Skeletal muscle tissue (tissue), 4 donors: ENCODE data around the gene AGXT2. TPM values are rescaled to one million over a fixed set of nuclear protein-coding genes. Genes with fewer than 3 reads are reported as not detected.

ENCODE experiments used
- H3K27ac ChIP-seq: one replicate; pipeline ENCODE4 v1.7.0; 2013; ENCODE audit warnings: mild to moderate bottlenecking, low read depth, low read length, inconsistent platforms
- H3K27me3 ChIP-seq, 3 donors: one replicate each; pipeline ENCODE4 v1.7.0; 2013; ENCODE audit warnings: low read length in 3 of 3; ENCODE audit not compliant: control insufficient read depth in 3 of 3, insufficient read depth in 3 of 3
- H3K36me3 ChIP-seq, 3 donors: one replicate each; pipeline ENCODE4 v1.7.0; 2013; ENCODE audit warnings: low read length in 3 of 3; ENCODE audit not compliant: control insufficient read depth in 3 of 3, insufficient read depth in 3 of 3
- H3K4me1 ChIP-seq, 3 donors: one replicate each; pipeline ENCODE4 v1.7.0; 2013; ENCODE audit warnings: low read length in 3 of 3, mild to moderate bottlenecking in 3 of 3; ENCODE audit not compliant: control insufficient read depth in 3 of 3, insufficient read depth in 3 of 3
- H3K4me3 ChIP-seq, 3 donors: one replicate each; pipeline ENCODE4 v1.7.0; 2013; ENCODE audit warnings: low read length in 3 of 3
- H3K9ac ChIP-seq, 3 donors: one replicate each; pipeline ENCODE4 v1.7.0; 2013; ENCODE audit warnings: low read length in 3 of 3, mild to moderate bottlenecking in 3 of 3, moderate library complexity in 2 of 3, low read depth in 1 of 3
- H3K9me3 ChIP-seq, 3 donors: one replicate each; pipeline ENCODE4 v1.7.0; 2013; ENCODE audit warnings: low read length in 3 of 3; ENCODE audit not compliant: control insufficient read depth in 3 of 3
- total RNA-seq: library from RNA; depleted of rRNA; stranded (reverse); fragments of >200 nt; gene quantifications from one replicate; pipeline ENCODE4 v1.2.3, GENCODE V29; 2014
- donor health status: Osteomylitis.

Gene AGXT2
- total RNA-seq, 1 donor from 2014 or later: not detected

DNA sequence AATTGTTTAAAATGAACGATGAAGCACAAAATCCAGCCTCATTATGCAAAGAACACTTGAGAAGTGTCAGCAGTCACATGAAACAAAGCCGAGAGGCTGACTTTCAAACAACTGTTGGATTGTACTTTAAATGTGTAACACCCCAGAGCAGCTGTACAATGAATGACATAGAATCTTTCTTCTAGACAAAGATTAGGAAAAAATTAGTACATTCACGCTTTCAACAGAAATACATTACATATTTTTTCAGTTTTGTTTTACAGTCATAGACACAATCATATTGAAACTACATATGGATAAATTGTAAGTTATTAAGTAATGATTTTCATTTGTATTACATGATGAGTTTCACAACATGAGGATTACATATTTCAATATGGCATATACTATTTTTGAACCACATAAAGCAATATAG, 10.6 kb upstream of the AGXT2 start:
- Histone ChIP-seq H3K9ac (no peak overlapping the region), H3K27me3 (no peaks in the 10 kb centered on the region), H3K27ac (no peak overlapping the region), H3K4me1 (no peaks in the 10 kb centered on the region), H3K36me3 (no peaks in the 10 kb centered on the region), H3K9me3 (no peaks in the 10 kb centered on the region), H3K4me3 (no peak overlapping the region)

DNA sequence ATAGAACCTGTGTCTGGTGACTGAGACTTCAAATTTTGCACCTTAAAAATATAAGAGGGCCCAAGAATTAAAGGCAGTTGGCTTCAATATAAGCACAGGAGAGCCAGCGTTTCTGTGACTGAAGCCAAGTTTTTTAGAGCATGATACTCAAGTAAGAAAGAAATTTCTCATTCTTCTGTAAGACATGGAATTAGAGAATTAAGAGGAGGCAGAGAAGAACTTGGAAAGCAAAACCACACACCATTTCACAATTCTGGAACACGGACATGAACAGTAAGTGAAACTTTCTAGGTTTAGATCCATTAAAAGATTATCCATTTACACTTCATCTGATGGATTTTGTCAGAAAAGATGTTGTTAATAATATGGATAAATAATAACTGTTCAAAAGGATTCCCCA, 8.9 kb upstream of the AGXT2 start:
- Histone ChIP-seq H3K36me3 (no peaks in the 10 kb centered on the region), H3K9ac (no peak overlapping the region), H3K9me3 (no peaks in the 10 kb centered on the region)

DNA sequence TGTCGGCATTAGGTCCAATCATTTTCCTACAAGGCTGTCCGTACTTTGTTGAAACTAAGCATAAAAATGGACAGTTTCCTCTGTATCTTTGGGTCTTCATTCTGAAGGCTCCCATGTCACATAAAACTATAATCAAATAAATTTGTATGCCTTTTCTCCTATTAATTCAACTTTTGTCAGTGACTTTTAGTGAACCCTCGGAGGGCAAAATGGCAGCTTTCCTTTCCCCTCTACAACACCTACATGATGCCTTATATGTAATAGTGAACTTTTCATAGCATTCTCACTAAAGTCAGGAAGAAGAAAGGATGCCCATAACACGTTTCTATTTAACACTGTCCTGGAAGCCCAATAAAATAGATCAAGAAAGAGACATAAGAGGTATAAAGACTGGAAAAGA, 5.1 kb upstream of the AGXT2 start:
- no peak overlapping the region for H3K4me3 ChIP-seq
- no peaks in the 10 kb centered on the region for H3K27me3 ChIP-seq
- H3K27ac ChIP-seq: no peak overlapping the region

More for the DNA sequence above, 8.9 kb upstream of the AGXT2 start:
- Histone ChIP-seq H3K27me3 (no peaks in the 10 kb centered on the region), H3K27ac (no peak overlapping the region), H3K4me3 (no peak overlapping the region), H3K4me1 (no peaks in the 10 kb centered on the region)

DNA sequence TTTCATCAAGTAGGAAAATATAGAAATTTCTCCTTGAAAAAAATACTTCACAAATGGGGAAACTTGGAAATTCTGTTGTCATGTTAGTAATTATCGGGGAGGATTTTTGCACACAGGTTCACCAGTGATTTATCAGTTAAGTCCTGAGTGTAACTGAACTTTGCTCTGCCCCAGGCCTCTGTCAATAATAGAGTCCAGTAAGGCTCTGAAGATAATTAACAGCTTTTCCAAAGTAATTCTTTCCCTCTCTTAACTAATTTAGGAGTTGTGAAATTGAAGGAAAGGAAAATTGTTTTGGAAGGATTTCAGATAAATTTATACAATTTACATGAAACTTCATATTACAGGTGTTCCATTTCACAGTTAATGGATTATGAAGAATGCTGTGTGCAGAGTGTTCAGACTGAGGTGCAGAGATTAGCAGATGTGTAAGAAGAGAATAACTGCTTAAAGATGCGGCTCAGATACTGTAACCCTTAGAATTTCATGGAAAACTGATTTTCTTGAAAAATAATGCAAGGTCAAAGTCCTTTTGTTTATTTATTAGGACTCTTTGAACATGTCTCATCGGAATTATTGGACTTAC, 2.9 kb upstream of the AGXT2 start:
- Histone ChIP-seq H3K36me3 (no peaks in the 10 kb centered on the region), H3K4me3 (no peak overlapping the region), H3K27me3 (no peaks in the 10 kb centered on the region), H3K27ac (no peak overlapping the region), H3K4me1 (no peaks in the 10 kb centered on the region), H3K9ac (no peak overlapping the region), H3K9me3 (no peaks in the 10 kb centered on the region)

More for the DNA sequence above, 5.1 kb upstream of the AGXT2 start:
- no peaks in the 10 kb centered on the region for H3K36me3 ChIP-seq
- no peak overlapping the region for H3K9ac ChIP-seq
- H3K4me1 ChIP-seq: no peaks in the 10 kb centered on the region
- H3K9me3 ChIP-seq: no peaks in the 10 kb centered on the region

DNA sequence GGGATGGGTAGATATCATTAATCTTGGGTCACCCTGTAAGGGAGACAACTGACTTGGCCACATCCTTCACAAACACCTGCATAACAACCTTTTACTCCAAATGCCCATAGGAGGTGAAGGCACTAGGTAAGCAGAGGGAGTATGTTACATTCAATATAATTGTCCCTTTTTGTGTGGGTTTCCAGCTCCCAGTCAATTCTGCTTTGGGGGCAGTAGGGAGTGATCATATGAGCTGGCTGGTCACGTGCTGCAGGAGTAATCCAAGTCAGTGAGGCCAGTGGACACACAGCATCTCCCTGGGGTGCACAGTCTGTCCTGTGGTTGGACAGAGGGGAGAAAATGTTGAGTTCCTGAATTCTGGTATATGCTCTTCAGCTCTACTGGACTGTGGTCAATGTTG, 1.2 kb upstream of the AGXT2 start:
- Histone ChIP-seq H3K4me1 (no peaks in the 10 kb centered on the region), H3K9me3 (no peaks in the 10 kb centered on the region), H3K27ac (no peak overlapping the region), H3K27me3 (peaks cover 0 to 5% (median 0%) of the 10 kb centered on the region in 3 donors), H3K4me3 (no peak overlapping the region), H3K36me3 (no peaks in the 10 kb centered on the region), H3K9ac (no peak overlapping the region)

GRCh38 chr5:35046774-35047173, 975 bp downstream of the AGXT2 start:
- Histone ChIP-seq H3K4me3 (no peak overlapping the region), H3K27me3 (peaks cover 0 to 7% (median 0%) of the 10 kb centered on the region in 3 donors), H3K4me1 (no peaks in the 10 kb centered on the region), H3K9ac (no peak overlapping the region), H3K27ac (no peak overlapping the region), H3K36me3 (no peaks in the 10 kb centered on the region), H3K9me3 (no peaks in the 10 kb centered on the region)

- H3K27me3 ChIP-seq: peaks cover 0 to 7% (median 3%) of the 10 kb centered on the region in 3 donors
These were observed 2.5 kb downstream of the AGXT2 start for GRCh38 chr5:35045280-35045679.

GRCh38 chr5:35044649-35045048, 3.1 kb downstream of the AGXT2 start:
- no peaks in the 10 kb centered on the region for H3K36me3 ChIP-seq
- H3K4me1 ChIP-seq: no peaks in the 10 kb centered on the region
- H3K9me3 ChIP-seq: no peaks in the 10 kb centered on the region
- H3K9ac ChIP-seq: no peak overlapping the region
- no peak overlapping the region for H3K27ac ChIP-seq
- no peak overlapping the region for H3K4me3 ChIP-seq
- peaks cover 0 to 7% (median 3%) of the 10 kb centered on the region in 3 donors for H3K27me3 ChIP-seq

More at GRCh38 chr5:35045280-35045679, 2.5 kb downstream of the AGXT2 start:
- Histone ChIP-seq H3K27ac (no peak overlapping the region), H3K4me1 (no peaks in the 10 kb centered on the region), H3K36me3 (no peaks in the 10 kb centered on the region), H3K9ac (no peak overlapping the region), H3K4me3 (no peak overlapping the region), H3K9me3 (no peaks in the 10 kb centered on the region)

DNA sequence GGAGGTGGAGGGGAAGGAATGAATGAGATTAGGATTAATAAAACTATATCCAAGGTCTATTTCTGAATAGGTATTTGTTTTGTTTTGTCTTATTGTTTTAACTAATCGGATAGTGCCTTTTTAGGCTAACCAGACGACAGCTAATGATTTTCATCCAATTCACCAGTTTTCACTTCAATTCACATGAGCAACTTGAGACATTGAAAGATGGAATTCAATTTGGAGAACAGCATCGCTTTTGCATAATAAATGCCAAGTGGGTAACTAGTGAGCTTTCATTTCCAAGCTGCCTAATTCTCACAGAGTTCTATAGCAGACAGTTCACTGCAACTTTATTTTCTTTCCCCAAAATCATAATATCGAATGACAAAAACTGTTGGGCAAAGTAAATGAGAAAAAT, 5.0 kb downstream of the AGXT2 start:
- no peaks in the 10 kb centered on the region for H3K4me1 ChIP-seq

DNA sequence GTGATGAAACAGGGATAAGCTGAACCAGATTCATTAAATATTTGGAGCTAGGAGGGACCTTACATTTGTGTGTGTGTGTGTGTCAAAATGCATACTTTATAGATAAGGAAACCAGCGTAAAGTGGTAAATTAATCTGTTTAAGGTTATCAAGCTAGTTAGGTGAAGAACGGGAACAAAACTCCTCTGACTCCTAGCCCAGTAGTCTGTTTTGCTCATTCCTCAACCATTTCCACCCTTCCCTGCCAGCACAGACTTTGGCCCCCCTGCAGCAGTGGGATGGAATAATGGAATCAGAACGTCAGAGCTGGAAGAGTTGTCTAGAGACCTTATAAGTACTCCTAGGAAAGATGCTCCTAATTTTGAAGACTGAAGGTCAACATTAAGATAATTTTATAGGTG, 6.5 kb downstream of the AGXT2 start:
- H3K4me1 ChIP-seq: no peaks in the 10 kb centered on the region
- H3K9ac ChIP-seq: no peak overlapping the region
- H3K27me3 ChIP-seq: peaks cover 0 to 11% (median 3%) of the 10 kb centered on the region in 3 donors
- no peak overlapping the region for H3K27ac ChIP-seq
- H3K9me3 ChIP-seq: no peaks in the 10 kb centered on the region
- H3K36me3 ChIP-seq: no peaks in the 10 kb centered on the region
- H3K4me3 ChIP-seq: no peak overlapping the region

More for the DNA sequence above, 5.0 kb downstream of the AGXT2 start:
- Histone ChIP-seq H3K9ac (no peak overlapping the region), H3K27me3 (peaks cover 0 to 11% (median 3%) of the 10 kb centered on the region in 3 donors), H3K4me3 (no peak overlapping the region), H3K9me3 (no peaks in the 10 kb centered on the region), H3K36me3 (no peaks in the 10 kb centered on the region), H3K27ac (no peak overlapping the region)
